Measurements from ENCODE around the gene ABCC3. TPM values are rescaled to one million over a fixed set of nuclear protein-coding genes. Genes with fewer than 3 reads are reported as not detected.
A peak's percentile ranks its signal among the peaks of the same experiment; 100 is the strongest.

ABCC3 gene
- total RNA-seq, 1 experiment from 2014 or later = 66.2 TPM

GRCh38 chr17:50685691-50686493 lies 51.2 kb downstream of the ABCC3 start (continued):
- TF ChIP-seq TCF7L2 (IDR thresholded peaks at IDR 0.05; ENCODE audit: borderline replicate concordance, extremely low read depth, insufficient read depth, insufficient read length) (no peak), SP1 (IDR thresholded peaks at IDR 0.05; ENCODE audit: low read depth) (no peak)

- intact Hi-C loops (cut with micrococcal nuclease) = loop anchor here (2.0 kb wide), 1 partner anchor 48 kb away; no protein-coding TSS in a partner anchor
- Histone ChIP-seq H3K4me2 (ENCODE audit: low read length) (peak overlapping the region; percentile 79), H3K9me3 (ENCODE audit: control insufficient read depth in 1 of 2, insufficient read depth in 1 of 2, low read depth in 1 of 2, low read length in 2 of 2) (no peaks in the 10 kb centered on the region), H3K36me3 (ENCODE audit: control insufficient read depth in 1 of 2, insufficient read depth in 2 of 2, low read length in 2 of 2) (peaks cover 0 to 7% of the 10 kb centered on the region in 2 experiments; a peak in 2 of 4 replicates), H4K20me1 (ENCODE audit: insufficient read depth) (no peaks in the 10 kb centered on the region), H3K9ac (ENCODE audit: low read length) (peak overlapping the region; percentile 71), H2AFZ (ENCODE audit: low read depth, low read length, poor library complexity, severe bottlenecking) (no peak overlapping the region), H3K4me1 (ENCODE audit: control insufficient read depth in 1 of 2, insufficient read depth in 2 of 2, low read length in 2 of 2) (peaks cover 83 to 98% of the 10 kb centered on the region in 2 experiments), H3K27ac (ENCODE audit: low read depth, low read length) (peak overlapping the region; percentile 97), H3K9me2 (ENCODE audit: insufficient read depth) (no peaks in the 10 kb centered on the region), H3K27me3 (ENCODE audit: insufficient read depth, low read length) (no peaks in the 10 kb centered on the region), H3K4me3 (replicated peaks in 1 of 2; ENCODE audit: low read depth in 1 of 2, low read length in 2 of 2) (peak overlapping the region; percentile 13 to 46), H3K79me2 (ENCODE audit: insufficient read depth, low read length) (no peaks in the 10 kb centered on the region)
- CTCF ChIA-PET = interaction anchor here (0.9 to 1.8 kb wide), 9 partner anchors 18 to 487 kb away, joined by 3 to 9 read pairs (median 4); partner anchors contain the start of gene EPN3
- DNase-seq (ENCODE audit: low read depth, low spot score) (peak; percentile 92), ATAC-seq (peak; percentile 74)
- TSS peak; percentile 55 for BruUV-seq (replicated peaks)
- POLR2A ChIA-PET = interaction anchor here (0.7 to 4.9 kb wide), 7 partner anchors 22 to 207 kb away, joined by 3 to 36 read pairs (median 4); partner anchors contain the start of gene LUC7L3
- RAD21 ChIA-PET (ENCODE audit: low non-redundant PET in 1 of 2, low total read pairs in 2 of 2, uncharacterized antibody in 2 of 2, unreplicated experiment in 2 of 2) = interaction anchor here (0.5 to 1.0 kb wide), 4 partner anchors 19 to 136 kb away, joined by 3 to 4 read pairs (median 3); no protein-coding TSS in a partner anchor
- peak; percentile 33 for TF ChIP-seq POLR2A (IDR thresholded peaks at IDR 0.05; ENCODE audit: borderline replicate concordance, extremely low read depth, insufficient read depth, insufficient read length)
- no peak; the same call in 1 of the 2 replicates for TF ChIP-seq SIN3A (IDR thresholded peaks at IDR 0.05; ENCODE audit: low read depth)
- TF ChIP-seq SP1 (IDR thresholded peaks at IDR 0.05; ENCODE audit: low read depth) = peak; percentile 94
- TF ChIP-seq ZFX (IDR thresholded peaks at IDR 0.05) = no peak
- TF ChIP-seq, protein P1, sequence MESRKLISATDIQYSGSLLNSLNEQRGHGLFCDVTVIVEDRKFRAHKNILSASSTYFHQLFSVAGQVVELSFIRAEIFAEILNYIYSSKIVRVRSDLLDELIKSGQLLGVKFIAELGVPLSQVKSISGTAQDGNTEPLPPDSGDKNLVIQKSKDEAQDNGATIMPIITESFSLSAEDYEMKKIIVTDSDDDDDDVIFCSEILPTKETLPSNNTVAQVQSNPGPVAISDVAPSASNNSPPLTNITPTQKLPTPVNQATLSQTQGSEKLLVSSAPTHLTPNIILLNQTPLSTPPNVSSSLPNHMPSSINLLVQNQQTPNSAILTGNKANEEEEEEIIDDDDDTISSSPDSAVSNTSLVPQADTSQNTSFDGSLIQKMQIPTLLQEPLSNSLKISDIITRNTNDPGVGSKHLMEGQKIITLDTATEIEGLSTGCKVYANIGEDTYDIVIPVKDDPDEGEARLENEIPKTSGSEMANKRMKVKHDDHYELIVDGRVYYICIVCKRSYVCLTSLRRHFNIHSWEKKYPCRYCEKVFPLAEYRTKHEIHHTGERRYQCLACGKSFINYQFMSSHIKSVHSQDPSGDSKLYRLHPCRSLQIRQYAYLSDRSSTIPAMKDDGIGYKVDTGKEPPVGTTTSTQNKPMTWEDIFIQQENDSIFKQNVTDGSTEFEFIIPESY (IDR thresholded peaks at IDR 0.05; ENCODE audit: extremely low read depth, insufficient replicate concordance, low read length) = no peak
- TF ChIP-seq POLR2AphosphoS5 (IDR thresholded peaks at IDR 0.05; ENCODE audit: low read depth, low read length) = peak; percentile 48
- no peak for TF ChIP-seq CTCF (IDR thresholded peaks at IDR 0.05 in 2 of 3, conservative IDR thresholded peaks at IDR 0.05 in 1 of 3; ENCODE audit: borderline replicate concordance in 1 of 3, insufficient read depth in 1 of 3, low read depth in 2 of 3, low read length in 2 of 3)
- 0 out of 2 replicates have a peak, but pooled peaks have one; percentile 91 for TF ChIP-seq EGR1 (IDR thresholded peaks at IDR 0.05; ENCODE audit: low read depth)
- peak; percentile 83 for TF ChIP-seq CBX3 (IDR thresholded peaks at IDR 0.05; ENCODE audit: low read depth)
- no peak for TF ChIP-seq SRF (IDR thresholded peaks at IDR 0.05; ENCODE audit: low read depth)
- peak; percentile 92 for TF ChIP-seq JUND (IDR thresholded peaks at IDR 0.05)
- TF ChIP-seq TCF7L2 (IDR thresholded peaks at IDR 0.05; ENCODE audit: borderline replicate concordance, extremely low read depth, insufficient read depth, insufficient read length) = peak; percentile 92
- TF ChIP-seq FOSL1 (IDR thresholded peaks at IDR 0.05; ENCODE audit: low read depth) = peak; percentile 87; the same call in 1 of the 2 replicates
- TF ChIP-seq ELF1 (IDR thresholded peaks at IDR 0.05; ENCODE audit: borderline replicate concordance, low read depth) = no peak
- TF ChIP-seq EZH2 (IDR thresholded peaks at IDR 0.05) = no peak
Measured at GRCh38 chr17:50686494-50687199, 52.0 kb downstream of the ABCC3 start.
